Neural progenitor cell (in vitro differentiated cells): Measurements from ENCODE around the gene CSRP3.

Experiments
- CTCF ChIP-seq: fragments of 200-600 bp; sonication (generic); IDR thresholded peaks from 2 replicates; pipeline ENCODE4 v1.5.1; 2017; ENCODE audit warnings: antibody characterized with exemption, mild to moderate bottlenecking
- EZH2 ChIP-seq: fragments of 200-600 bp; sonication (generic); IDR thresholded peaks from 2 replicates; pipeline ENCODE4 v1.6.1; 2017; ENCODE audit warnings: antibody characterized with exemption, mild to moderate bottlenecking, moderate library complexity

GRCh38 chr11:19245351-19245750, 43.6 kb upstream of the CSRP3 start:
- no peak for TF ChIP-seq CTCF
- no peak for TF ChIP-seq EZH2
